Esophagus (tissue), 2 donors: ENCODE measurements around the gene CMIP. TPM values are rescaled to one million over a fixed set of nuclear protein-coding genes. Genes with fewer than 3 reads are reported as not detected.
A peak's percentile ranks its signal among the peaks of the same experiment; 100 is the strongest.

Source experiments
- H3K27ac ChIP-seq, 2 donors: one replicate each; pipeline ENCODE4 v1.5.1; 2013; ENCODE audit warnings: low read depth in 2 of 2, mild to moderate bottlenecking in 2 of 2, inconsistent platforms in 1 of 2, low read length in 1 of 2, moderate library complexity in 1 of 2
- H3K27me3 ChIP-seq, 2 donors: one replicate each; pipeline ENCODE4 v1.6.1; 2013; ENCODE audit warnings: low read length in 2 of 2, control low read depth in 1 of 2, mild to moderate bottlenecking in 1 of 2; ENCODE audit not compliant: insufficient read depth in 2 of 2, control insufficient read depth in 1 of 2
- H3K36me3 ChIP-seq, 2 donors: one replicate each; pipeline ENCODE4 v1.6.1; 2013; ENCODE audit warnings: low read length in 1 of 2; ENCODE audit not compliant: control insufficient read depth in 2 of 2, insufficient read depth in 2 of 2
- H3K4me1 ChIP-seq, 2 donors: one replicate each; pipeline ENCODE4 v1.6.1; 2013; ENCODE audit warnings: low read length in 1 of 2; ENCODE audit not compliant: control insufficient read depth in 2 of 2, insufficient read depth in 2 of 2
- H3K4me3 ChIP-seq, 2 donors: one replicate each; pipeline ENCODE4 v1.5.1; 2013; ENCODE audit warnings: low read length in 2 of 2, mild to moderate bottlenecking in 2 of 2, low read depth in 1 of 2, moderate library complexity in 1 of 2
- H3K9me3 ChIP-seq, 2 donors: one replicate each; pipeline ENCODE4 v1.6.1; 2013; ENCODE audit warnings: mild to moderate bottlenecking in 2 of 2, low read depth in 1 of 2, low read length in 1 of 2, moderate library complexity in 1 of 2; ENCODE audit not compliant: control insufficient read depth in 2 of 2, insufficient read depth in 1 of 2
- WGBS, 2 donors: extraction: QIAGEN DNeasy Blood & Tissue Kit; methylation state at CpG; one replicate each; pipeline ENCODE4 v1.1.7; 2013; 5-methylcytosine and 5-hydroxymethylcytosine counted together
- polyA plus RNA-seq, 2 donors: library from polyadenylated mRNA; stranded (reverse); fragments of 200-250 nt; gene quantifications; one replicate each; pipeline ENCODE4 v1.2.3, GENCODE V29; 2013
- donor health status: healthy with polysubstance abuse.
- donor health status: Bipolar disorder and iron deficiency.

The CMIP gene
- polyA plus RNA-seq, 2 donors, result 16.9 to 19.3 TPM

DNA sequence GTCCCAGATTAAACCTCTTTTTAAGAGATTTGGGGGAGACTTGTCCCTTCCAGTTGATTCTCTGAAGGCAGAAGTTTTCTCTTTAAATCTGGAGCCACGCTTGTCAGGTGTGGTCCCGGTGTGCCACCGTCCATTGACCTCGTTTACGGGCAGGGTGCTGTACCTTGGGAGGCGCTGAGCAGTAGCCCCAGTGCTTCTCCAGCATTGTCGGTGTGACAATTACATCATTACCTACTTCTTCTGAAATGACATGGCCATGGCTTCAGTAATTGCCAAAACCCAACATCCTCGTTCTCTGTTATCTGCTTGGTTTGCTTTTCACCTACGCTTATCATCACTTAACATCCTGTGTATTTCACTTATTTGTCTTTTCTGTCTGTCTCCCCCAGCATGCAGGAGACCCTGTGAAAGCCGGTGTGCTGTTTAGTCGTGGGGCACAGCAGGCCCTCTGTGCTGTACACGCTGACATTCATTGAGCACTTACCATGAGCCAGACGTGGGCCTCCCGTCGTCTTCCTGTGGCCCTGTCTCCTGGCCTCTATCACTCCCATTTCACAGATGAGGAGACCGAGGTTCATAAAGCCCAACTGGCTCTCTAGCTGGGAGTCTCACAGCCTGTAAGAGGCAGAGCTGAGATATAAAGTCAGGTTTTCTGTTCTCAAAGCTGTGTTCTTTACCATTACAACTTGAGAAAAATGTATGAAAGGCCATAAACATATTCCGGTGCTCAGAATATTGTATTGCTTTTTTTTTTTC lies 143.9 kb downstream of the CMIP start:
- H3K27ac ChIP-seq, result no peak overlapping the region
- no peaks in the 10 kb centered on the region for H3K9me3 ChIP-seq
- H3K27me3 ChIP-seq, result no peaks in the 10 kb centered on the region
- no peak overlapping the region for H3K4me3 ChIP-seq
- H3K36me3 ChIP-seq, result peaks cover 0 to 2% of the 10 kb centered on the region in 2 donors
- 89 to 90% methylated on average over 17 of the region's 17 CpGs for WGBS, 2 donors
- H3K4me1 ChIP-seq, result peaks cover 10 to 27% of the 10 kb centered on the region in 2 donors

DNA sequence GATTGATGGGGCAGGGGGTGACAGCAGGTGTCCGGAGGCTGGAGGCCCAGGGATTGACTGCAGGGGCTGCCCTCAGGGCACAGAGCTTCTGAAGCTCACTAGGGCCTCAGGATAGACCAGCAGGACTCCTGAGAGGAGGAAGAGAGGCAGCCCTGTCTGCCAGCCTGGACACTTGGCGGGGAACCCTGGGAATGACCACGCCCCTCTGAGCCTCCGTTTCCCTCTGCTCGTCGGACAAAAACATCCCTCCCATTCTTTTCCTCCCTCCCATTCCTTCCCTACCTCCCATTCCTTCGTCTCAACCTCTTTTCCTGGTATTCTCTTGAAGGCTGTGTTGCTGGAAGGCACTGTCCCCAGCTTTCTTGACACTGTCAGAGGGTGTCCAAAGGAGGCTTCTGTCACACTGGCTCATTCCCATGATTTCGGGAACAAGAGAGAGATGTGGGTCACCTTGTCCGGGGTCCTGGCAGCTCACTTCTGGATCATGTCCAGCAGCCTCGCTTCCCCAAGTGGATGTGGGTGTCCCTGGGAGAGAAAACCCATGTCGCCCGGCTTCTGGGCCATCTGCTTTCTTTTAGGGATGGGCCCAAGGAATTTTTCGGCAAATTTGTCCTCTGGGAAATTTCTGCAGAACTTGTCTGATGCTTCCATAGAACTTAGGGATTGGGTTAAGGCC lies 145.5 kb downstream of the CMIP start:
- Histone ChIP-seq H3K27ac (no peak overlapping the region), H3K36me3 (peaks cover 0 to 2% of the 10 kb centered on the region in 2 donors)
- 79 to 88% methylated on average over 13 of the region's 13 CpGs for WGBS, 2 donors

DNA sequence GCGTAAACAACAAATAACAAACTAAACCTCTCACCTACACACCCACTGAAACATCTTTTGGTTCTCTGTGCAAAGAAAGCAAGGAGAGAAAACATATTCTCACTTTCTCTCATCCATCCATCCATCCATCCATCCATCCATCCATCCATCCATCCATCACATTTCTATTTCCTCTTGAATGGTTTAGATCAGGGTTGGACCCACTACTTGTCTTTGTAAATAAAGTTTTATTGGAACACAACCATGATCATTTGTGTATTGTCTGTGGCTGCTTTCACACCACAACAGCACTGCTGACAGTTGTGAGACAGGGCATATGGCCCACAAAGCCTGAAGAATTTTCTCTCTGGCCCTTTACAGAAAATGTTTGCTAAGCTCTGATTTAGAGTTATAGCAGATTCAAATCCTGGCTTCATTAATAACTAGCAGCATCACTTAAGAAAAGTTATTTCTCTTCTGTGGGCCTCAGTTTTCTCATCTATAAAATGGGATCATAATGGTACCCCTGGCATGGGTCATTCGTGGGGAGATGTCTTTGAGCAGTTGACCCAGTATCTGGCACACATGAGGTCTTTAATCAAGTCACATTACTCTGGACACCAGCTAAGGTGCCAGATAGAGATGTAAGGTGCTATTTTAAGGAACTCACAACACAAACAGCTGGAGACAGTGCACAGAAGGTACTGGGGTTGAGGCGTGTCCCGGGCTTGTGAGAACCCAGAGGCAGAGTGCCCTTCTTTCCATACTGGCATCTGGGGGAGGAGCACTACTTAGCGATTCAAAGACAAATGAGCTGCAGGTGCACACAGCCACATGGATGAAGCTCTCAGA lies 146.3 kb downstream of the CMIP start:
- H3K27ac ChIP-seq, result no peak overlapping the region
- H3K27me3 ChIP-seq, result no peaks in the 10 kb centered on the region
- peaks cover 10 to 18% of the 10 kb centered on the region in 2 donors for H3K4me1 ChIP-seq
- H3K4me3 ChIP-seq, result no peak overlapping the region
- H3K36me3 ChIP-seq, result peaks cover 0 to 2% of the 10 kb centered on the region in 2 donors
- WGBS, 2 donors, result 70 to 78% methylated on average over 5 of the region's 5 CpGs
- H3K9me3 ChIP-seq, result no peaks in the 10 kb centered on the region

More for the DNA sequence above, 145.5 kb downstream of the CMIP start:
- Histone ChIP-seq H3K4me1 (peaks cover 10 to 22% of the 10 kb centered on the region in 2 donors), H3K4me3 (no peak overlapping the region), H3K9me3 (no peaks in the 10 kb centered on the region), H3K27me3 (no peaks in the 10 kb centered on the region)

DNA sequence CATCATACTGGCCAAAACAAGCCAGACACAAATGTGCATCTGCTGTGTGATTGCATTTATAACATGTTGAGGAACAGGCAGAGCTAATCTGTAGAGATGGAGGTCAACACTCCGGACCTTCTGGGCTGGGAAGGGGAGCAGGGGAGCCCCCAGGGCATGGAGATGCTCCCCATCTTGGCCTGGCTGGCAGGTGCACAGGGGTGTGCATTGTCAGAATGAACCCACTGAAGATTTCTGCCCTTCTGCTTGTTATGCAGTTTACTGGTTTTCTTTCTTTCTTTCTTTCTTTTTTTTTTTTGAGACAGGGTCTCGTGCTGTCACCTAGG lies 146.9 kb downstream of the CMIP start:
- Histone ChIP-seq H3K36me3 (peaks cover 0 to 2% of the 10 kb centered on the region in 2 donors), H3K4me3 (no peak overlapping the region), H3K9me3 (no peaks in the 10 kb centered on the region), H3K27ac (no peak overlapping the region), H3K27me3 (no peaks in the 10 kb centered on the region), H3K4me1 (peaks cover 10 to 18% of the 10 kb centered on the region in 2 donors)
- WGBS, 2 donors, result 85 to 88% methylated on average over 2 of the region's 2 CpGs

DNA sequence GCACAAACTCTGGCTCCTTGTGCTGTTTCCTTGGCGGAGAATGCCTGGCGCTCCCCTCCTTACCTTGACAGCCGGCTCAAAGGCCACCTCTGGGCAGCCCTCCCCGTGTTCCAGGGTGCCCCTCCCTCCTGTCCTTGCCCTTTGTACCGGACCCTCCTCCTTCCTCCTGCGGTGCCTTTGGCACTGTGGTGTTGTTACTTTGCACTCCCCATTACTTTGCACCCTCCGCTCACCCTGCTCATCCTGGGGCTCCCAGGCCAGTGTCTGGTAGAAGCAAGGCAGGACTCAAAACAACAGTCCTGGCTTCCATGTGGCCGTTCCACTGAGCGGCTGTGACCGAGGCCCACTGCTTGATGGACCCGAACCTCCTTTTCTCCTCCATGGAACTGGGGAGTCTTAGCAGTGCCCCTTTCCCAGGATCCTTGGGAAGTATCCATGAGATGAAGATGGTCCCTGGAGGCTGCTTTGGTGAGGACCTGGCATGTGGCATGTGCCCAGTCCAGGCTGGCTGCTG lies 147.8 kb downstream of the CMIP start:
- 77 to 89% methylated on average over 11 of the region's 11 CpGs for WGBS, 2 donors
- H3K9me3 ChIP-seq, result no peaks in the 10 kb centered on the region
- no peaks in the 10 kb centered on the region for H3K27me3 ChIP-seq
- H3K27ac ChIP-seq, result peak overlapping the region; percentile 12 to 17
- no peak overlapping the region for H3K4me3 ChIP-seq
- peaks cover 0 to 2% of the 10 kb centered on the region in 2 donors for H3K36me3 ChIP-seq
- peaks cover 10 to 18% of the 10 kb centered on the region in 2 donors for H3K4me1 ChIP-seq

DNA sequence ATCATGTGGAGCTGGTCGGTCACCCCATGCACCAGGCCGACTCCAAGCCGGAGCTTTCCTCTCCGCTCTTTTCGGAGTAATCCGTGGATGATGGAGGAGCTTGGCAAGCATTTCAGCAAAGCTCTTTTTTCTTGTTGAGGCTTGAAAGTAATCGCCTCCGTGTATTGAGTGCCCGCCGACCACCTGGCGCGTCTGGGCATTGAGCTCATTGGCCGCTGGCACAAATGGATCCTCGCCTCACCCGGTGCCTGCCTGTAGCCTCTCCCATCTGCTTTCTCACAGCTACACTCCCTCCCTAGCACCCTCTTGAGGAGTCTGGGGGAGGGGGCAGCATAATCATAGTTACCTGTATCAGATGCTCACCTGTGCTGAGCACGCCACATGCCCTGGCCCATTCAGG lies 148.9 kb downstream of the CMIP start:
- Histone ChIP-seq H3K4me3 (no peak overlapping the region), H3K9me3 (no peaks in the 10 kb centered on the region), H3K36me3 (peaks cover 0 to 2% of the 10 kb centered on the region in 2 donors), H3K27ac (peak overlapping the region; percentile 46 to 58), H3K4me1 (peaks cover 10 to 18% of the 10 kb centered on the region in 2 donors), H3K27me3 (no peaks in the 10 kb centered on the region)
- 58 to 73% methylated on average over 16 of the region's 16 CpGs for WGBS, 2 donors

DNA sequence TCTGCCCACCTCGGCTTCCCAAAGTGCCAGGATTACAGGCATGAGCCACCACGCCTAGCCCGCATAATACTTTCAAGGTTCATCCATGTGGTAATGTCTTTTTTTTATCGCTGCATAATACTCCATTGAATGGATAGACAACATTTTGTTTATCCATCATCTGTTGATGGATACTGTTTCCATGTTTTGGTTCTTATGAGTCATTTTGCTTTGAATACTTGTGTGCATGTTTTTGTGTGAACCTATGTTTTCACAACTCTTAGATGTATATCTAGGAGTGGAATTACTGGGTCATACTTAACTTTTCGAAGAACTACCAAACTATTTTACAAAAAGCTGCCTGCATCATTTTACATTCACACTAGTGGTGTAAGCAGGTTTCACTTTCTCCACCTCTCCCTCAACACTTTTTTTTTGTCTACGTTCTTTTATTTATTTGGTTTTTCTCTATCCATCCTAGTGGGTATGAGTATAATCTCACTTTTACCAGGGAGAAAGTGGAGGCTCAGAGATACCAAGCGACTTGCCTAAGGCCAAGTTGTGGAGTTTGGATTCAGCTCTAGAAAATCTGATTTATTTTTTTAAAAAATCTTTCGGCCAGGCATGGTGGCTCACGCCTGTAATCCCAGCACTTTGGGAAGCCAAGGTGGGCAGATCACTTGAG lies 151.2 kb downstream of the CMIP start:
- WGBS, 2 donors, result 87 to 91% methylated on average over 9 of the region's 9 CpGs
- no peak overlapping the region for H3K4me3 ChIP-seq
- H3K27me3 ChIP-seq, result no peaks in the 10 kb centered on the region
- no peak overlapping the region for H3K27ac ChIP-seq
- H3K36me3 ChIP-seq, result peaks cover 0 to 2% of the 10 kb centered on the region in 2 donors
- peaks cover 12 to 28% of the 10 kb centered on the region in 2 donors for H3K4me1 ChIP-seq
- no peaks in the 10 kb centered on the region for H3K9me3 ChIP-seq

DNA sequence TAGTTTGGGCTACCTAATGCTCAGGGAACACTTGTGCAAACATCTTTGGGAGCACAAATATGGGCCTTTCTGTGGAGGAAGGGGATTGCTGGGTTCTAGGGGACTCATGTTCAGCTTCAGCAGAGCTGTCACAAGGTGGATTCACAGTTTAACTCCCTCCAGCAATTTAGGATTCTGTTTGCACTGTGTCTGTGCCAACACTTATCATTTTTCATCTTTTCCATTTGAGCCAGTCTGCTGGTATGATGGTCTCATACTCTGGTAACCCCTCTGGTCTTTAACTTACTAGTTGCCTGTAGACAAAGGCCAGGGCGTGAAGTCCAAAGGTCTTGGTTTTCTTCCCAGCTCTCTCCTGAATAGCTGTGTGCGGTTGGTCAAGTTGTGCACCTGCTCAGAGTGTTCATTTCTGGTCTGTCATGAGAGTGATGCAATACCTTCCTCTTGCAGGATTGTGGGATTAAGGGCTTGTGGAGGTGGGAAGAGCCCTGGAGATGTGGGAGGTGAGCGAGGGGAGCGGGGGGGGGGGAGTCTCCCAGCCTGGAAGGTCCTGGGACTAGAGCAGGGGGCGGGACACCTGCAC lies 152.6 kb downstream of the CMIP start:
- H3K27me3 ChIP-seq, result no peaks in the 10 kb centered on the region
- peaks cover 0 to 2% of the 10 kb centered on the region in 2 donors for H3K36me3 ChIP-seq
- no peak overlapping the region for H3K4me3 ChIP-seq
- H3K9me3 ChIP-seq, result no peaks in the 10 kb centered on the region
- H3K27ac ChIP-seq, result no peak overlapping the region
- 89 to 90% methylated on average over 5 of the region's 5 CpGs for WGBS, 2 donors
- H3K4me1 ChIP-seq, result peaks cover 17 to 29% of the 10 kb centered on the region in 2 donors
